ENCODE data around the gene UBN1.
"Not testable (repeated sequence)": the region's sequence is repeated elsewhere in the genome, so short reads cannot be mapped to it uniquely, and the experiment has no call there.

UBN1 gene

DNA sequence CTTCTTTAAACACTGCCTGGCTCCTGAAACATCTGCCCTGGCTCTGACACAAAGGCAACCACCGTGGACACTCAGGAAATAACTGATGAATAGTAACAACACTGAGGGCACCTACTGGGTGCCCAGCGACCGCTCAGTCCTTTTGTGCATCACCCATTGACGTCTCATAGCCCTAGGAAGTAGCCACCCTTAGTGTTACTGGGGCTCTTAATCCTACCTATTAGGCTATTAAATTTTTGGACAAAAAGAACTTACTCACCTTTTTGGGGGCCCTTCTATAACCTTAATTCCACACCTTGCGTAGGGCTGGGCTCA is 78.0 kb downstream of the UBN1 start:
- no peak for DNase-seq
- Histone ChIP-seq H3K9me3 (no peaks in the 10 kb centered on the region; the same call in 1 of the 2 replicates), H3K27me3 (0 out of 2 replicates have a peak, but pooled peaks cover 4% of the 10 kb centered on the region), H3K4me3 (ENCODE audit: low read depth, low read length) (no peak overlapping the region), H3K4me1 (no peaks in the 10 kb centered on the region), H3K36me3 (no peaks in the 10 kb centered on the region)
- TF ChIP-seq, protein P1, sequence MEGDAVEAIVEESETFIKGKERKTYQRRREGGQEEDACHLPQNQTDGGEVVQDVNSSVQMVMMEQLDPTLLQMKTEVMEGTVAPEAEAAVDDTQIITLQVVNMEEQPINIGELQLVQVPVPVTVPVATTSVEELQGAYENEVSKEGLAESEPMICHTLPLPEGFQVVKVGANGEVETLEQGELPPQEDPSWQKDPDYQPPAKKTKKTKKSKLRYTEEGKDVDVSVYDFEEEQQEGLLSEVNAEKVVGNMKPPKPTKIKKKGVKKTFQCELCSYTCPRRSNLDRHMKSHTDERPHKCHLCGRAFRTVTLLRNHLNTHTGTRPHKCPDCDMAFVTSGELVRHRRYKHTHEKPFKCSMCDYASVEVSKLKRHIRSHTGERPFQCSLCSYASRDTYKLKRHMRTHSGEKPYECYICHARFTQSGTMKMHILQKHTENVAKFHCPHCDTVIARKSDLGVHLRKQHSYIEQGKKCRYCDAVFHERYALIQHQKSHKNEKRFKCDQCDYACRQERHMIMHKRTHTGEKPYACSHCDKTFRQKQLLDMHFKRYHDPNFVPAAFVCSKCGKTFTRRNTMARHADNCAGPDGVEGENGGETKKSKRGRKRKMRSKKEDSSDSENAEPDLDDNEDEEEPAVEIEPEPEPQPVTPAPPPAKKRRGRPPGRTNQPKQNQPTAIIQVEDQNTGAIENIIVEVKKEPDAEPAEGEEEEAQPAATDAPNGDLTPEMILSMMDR (IDR thresholded peaks at IDR 0.05; ENCODE audit: low read depth, low read length), result no peak

DNA sequence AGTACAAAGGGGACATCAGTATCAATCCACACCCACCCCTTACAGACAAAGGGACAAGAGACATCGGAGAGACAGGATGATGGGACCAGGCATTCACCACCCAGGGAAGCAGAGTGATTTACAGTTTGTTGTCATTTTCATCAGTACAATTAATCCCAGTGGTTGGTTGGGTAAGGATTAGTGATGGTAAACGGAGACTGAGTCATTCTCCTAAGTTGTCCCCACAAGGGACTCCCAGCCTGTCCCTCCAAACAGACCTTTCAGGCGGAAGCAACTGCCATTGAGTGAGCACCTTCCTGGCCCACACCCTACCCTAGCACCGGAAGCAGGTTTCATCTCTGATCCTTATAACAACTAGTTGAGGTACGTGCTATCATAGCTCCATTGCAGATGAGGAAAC is 78.5 kb downstream of the UBN1 start:
- no peaks in the 10 kb centered on the region; the same call in 1 of the 2 replicates for H3K9me3 ChIP-seq
- DNase-seq, result no peak
- no peaks in the 10 kb centered on the region for H3K36me3 ChIP-seq
- no peaks in the 10 kb centered on the region for H3K4me1 ChIP-seq
- H3K27me3 ChIP-seq, result 0 out of 2 replicates have a peak, but pooled peaks cover 4% of the 10 kb centered on the region
- H3K4me3 ChIP-seq (ENCODE audit: low read depth, low read length), result no peak overlapping the region
- TF ChIP-seq, protein P1 (IDR thresholded peaks at IDR 0.05; ENCODE audit: low read depth, low read length), result no peak

DNA sequence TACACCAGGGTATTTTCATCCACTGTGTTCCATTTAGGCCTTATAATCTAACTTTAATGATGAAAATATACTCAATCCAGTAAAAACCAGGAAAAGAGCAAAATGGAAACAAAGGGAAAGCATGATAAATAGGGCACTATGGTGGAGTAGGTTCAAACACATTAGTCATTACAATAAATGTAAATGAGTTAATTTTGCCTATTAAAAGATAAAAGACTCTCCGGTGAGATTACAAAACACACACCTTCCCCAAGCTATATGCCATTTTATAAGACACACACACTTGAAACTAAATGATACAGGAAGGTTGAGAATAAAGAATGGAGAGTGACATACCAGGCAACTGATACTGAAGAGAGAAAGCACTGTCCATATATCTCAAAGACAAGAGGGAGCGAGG is 79.6 kb downstream of the UBN1 start:
- no peak overlapping the region for H3K4me3 ChIP-seq (ENCODE audit: low read depth, low read length)
- no peaks in the 10 kb centered on the region for H3K36me3 ChIP-seq
- TF ChIP-seq, protein P1 (IDR thresholded peaks at IDR 0.05; ENCODE audit: low read depth, low read length), result no peak
- H3K9me3 ChIP-seq, result no peaks in the 10 kb centered on the region; the same call in 1 of the 2 replicates
- no peaks in the 10 kb centered on the region for H3K4me1 ChIP-seq
- 0 out of 2 replicates have a peak, but pooled peaks cover 4% of the 10 kb centered on the region for H3K27me3 ChIP-seq
- no peak for DNase-seq

DNA sequence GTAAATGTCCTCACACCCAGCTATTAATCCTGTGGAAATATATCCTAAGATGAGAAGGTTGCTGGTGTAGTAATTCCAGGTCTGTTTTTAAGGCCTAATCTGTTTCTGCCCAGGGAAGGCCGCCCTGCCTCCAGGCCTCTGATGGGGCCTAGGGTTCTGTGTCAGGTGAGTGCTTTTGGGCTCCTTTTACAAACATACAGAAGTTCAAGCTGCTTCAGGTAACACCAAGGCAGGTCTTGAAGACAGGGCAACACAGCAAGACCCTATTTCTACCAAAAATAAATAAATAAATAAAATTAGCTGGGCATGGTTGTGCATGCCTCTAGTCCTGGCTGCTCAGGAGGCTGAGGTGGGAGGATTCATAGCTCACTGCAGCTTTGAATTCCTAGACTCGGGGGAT is 80.4 kb downstream of the UBN1 start:
- H3K27me3 ChIP-seq, result 0 out of 2 replicates have a peak, but pooled peaks cover 4% of the 10 kb centered on the region
- H3K36me3 ChIP-seq, result no peaks in the 10 kb centered on the region
- no peak for DNase-seq
- H3K4me1 ChIP-seq, result no peaks in the 10 kb centered on the region
- TF ChIP-seq, protein P1 (IDR thresholded peaks at IDR 0.05; ENCODE audit: low read depth, low read length), result no peak
- no peak overlapping the region for H3K4me3 ChIP-seq (ENCODE audit: low read depth, low read length)
- no peaks in the 10 kb centered on the region; the same call in 1 of the 2 replicates for H3K9me3 ChIP-seq

DNA sequence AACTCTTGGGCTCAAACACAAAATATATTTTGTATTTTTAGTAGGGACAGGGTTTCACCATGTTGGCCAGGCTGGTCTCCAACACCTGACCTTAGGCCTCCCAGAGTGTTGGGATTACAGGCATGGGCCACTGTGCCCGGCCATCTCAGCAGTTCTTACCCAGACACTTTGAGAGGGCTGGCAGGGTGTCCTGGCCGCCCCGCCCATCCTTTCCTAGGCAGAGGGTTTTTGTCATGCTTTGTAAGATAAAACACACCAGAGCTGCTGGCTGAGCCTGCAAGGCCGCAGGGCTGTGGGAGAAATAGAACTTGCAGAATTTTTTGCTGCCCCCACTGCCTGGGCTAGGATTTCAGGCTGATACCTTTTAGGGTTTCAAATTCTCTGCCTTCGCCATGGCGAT is 80.9 kb downstream of the UBN1 start:
- no peak overlapping the region for H3K4me3 ChIP-seq (ENCODE audit: low read depth, low read length)
- H3K9me3 ChIP-seq, result no peaks in the 10 kb centered on the region; the same call in 1 of the 2 replicates
- 0 out of 2 replicates have a peak, but pooled peaks cover 2% of the 10 kb centered on the region for H3K27me3 ChIP-seq
- DNase-seq, result no peak
- H3K4me1 ChIP-seq, result no peaks in the 10 kb centered on the region
- no peaks in the 10 kb centered on the region for H3K36me3 ChIP-seq
- TF ChIP-seq, protein P1 (IDR thresholded peaks at IDR 0.05; ENCODE audit: low read depth, low read length), result no peak

DNA sequence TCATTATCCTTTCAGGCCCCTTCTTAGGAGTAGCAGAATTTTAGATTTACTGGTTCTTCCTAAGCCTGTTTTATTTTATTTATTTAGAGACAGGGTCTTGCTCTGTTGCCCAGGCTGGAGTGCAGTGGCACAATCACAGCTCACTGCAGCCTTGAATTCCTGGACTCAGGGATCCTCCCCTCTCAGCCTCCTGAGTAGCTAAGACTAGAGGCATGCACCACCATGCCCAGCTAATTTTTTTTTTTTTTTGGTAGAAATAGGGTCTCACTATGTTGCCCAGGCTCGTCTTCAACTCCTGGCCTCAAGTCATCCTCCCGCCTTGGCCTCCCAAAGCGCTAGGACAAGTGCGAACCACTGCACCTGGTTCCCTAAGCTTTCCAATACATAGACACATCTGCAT is 82.3 kb downstream of the UBN1 start:
- H3K4me3 ChIP-seq (ENCODE audit: low read depth, low read length); H3K27me3 ChIP-seq; H3K9me3 ChIP-seq; H3K4me1 ChIP-seq; DNase-seq; H3K36me3 ChIP-seq: not testable (repeated sequence)

DNA sequence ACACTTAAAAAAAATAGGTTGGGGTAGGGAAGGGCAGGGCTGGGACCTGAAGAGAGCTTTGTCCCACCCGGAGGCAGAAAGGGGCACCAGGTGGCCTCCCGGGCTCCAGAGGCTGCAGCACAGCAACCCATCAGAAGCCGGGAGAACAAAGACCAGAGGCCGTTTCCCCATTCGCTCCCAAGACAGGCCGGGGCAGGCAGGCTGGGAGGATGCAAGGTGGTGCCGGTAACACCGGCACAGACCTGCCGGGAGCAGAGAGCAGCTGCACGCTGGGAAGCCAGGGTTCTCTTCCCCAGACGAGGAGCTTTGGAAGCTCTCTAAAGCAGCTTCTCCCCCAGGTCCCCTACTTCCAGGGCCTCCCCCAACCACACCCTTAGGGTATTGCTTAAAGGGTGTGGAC is 84.1 kb downstream of the UBN1 start:
- no peaks in the 10 kb centered on the region for H3K36me3 ChIP-seq
- no peaks in the 10 kb centered on the region for H3K4me1 ChIP-seq
- TF ChIP-seq, protein P1 (IDR thresholded peaks at IDR 0.05; ENCODE audit: low read depth, low read length), result no peak
- H3K9me3 ChIP-seq, result no peaks in the 10 kb centered on the region; the same call in 1 of the 2 replicates
- H3K27me3 ChIP-seq, result peaks cover 8% of the 10 kb centered on the region
- H3K4me3 ChIP-seq (ENCODE audit: low read depth, low read length), result no peak overlapping the region
- no peak for DNase-seq
